Mucosa of rectum (tissue), 2 donors: ENCODE data around the gene ANO7.

ENCODE experiments used
- H3K27ac ChIP-seq, 2 donors: one replicate each; pipeline ENCODE4 v1.7.0; 2013; ENCODE audit warnings: inconsistent platforms in 2 of 2, low read depth in 2 of 2, low read length in 2 of 2
- H3K27me3 ChIP-seq, 2 donors: one replicate each; pipeline ENCODE4 v1.7.0; 2013; ENCODE audit warnings: low read length in 2 of 2; ENCODE audit not compliant: control insufficient read depth in 2 of 2, insufficient read depth in 2 of 2
- H3K36me3 ChIP-seq, 2 donors: one replicate each; pipeline ENCODE4 v1.7.0; 2013; ENCODE audit warnings: low read length in 2 of 2; ENCODE audit not compliant: control insufficient read depth in 2 of 2, insufficient read depth in 2 of 2
- H3K4me1 ChIP-seq, 2 donors: one replicate each; pipeline ENCODE4 v1.7.0; 2013; ENCODE audit warnings: low read length in 2 of 2, mild to moderate bottlenecking in 1 of 2; ENCODE audit not compliant: control insufficient read depth in 2 of 2, insufficient read depth in 2 of 2
- H3K4me3 ChIP-seq, 2 donors: one replicate each; pipeline ENCODE4 v1.7.0; 2013; ENCODE audit warnings: low read length in 2 of 2
- H3K9ac ChIP-seq, 2 donors: one replicate each; pipeline ENCODE4 v1.7.0; 2013; ENCODE audit warnings: low read length in 2 of 2, low read depth in 1 of 2, mild to moderate bottlenecking in 1 of 2
- H3K9me3 ChIP-seq, 2 donors: one replicate each; pipeline ENCODE4 v1.7.0; 2013; ENCODE audit warnings: low read length in 2 of 2; ENCODE audit not compliant: control insufficient read depth in 2 of 2
- donor health status: healthy.
- donor health status: Normal muscosa, but diverticular disease.

ANO7 gene

DNA sequence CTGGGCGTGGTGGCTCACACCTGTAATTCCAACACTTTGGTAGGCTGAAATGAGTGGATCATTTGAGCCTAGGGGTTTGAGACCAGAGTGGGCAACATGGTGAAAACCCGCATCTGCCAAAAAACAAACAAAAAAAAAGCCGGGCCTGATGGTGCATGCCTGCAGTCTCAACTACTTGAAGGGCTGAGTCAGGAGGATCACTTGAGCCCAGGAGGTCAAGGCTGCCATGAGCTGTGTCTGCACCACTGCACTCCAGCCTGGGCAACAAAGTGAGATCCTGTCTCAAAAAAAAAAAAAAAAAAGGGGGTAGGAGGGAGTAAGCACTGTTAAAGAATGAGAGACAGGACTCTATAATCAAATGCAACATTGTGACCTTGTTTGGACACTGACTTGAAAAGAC lies 72.4 kb downstream of the ANO7 start:
- H3K9me3 ChIP-seq = no peaks in the 10 kb centered on the region
- H3K9ac ChIP-seq = no peak overlapping the region
- H3K4me1 ChIP-seq = no peaks in the 10 kb centered on the region
- H3K27ac ChIP-seq = no peak overlapping the region
- no peak overlapping the region for H3K4me3 ChIP-seq
- peaks cover 64 to 78% of the 10 kb centered on the region in 2 donors for H3K36me3 ChIP-seq
- H3K27me3 ChIP-seq = no peaks in the 10 kb centered on the region

DNA sequence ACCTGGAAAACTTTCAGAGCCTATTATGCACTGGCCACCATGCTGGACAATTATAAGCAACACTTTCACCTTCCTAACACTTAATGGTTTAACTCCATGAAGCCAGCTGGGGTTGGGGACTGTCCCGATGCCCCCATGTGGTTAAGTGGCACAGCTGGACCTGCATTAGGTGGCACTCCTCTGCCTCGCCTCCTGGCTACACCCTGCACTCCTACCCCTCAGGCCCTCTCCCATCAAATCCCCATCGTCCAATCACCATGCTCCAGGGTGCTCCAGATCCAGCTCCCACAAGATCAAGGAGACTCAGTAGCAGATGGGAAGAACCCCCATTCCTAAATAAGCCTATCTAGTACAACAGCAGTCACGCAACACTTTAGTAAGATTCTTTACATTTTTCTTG lies 73.2 kb downstream of the ANO7 start:
- no peak overlapping the region for H3K27ac ChIP-seq
- H3K4me3 ChIP-seq = no peak overlapping the region
- peaks cover 62 to 78% of the 10 kb centered on the region in 2 donors for H3K36me3 ChIP-seq
- no peak overlapping the region for H3K9ac ChIP-seq
- no peaks in the 10 kb centered on the region for H3K27me3 ChIP-seq
- no peaks in the 10 kb centered on the region for H3K4me1 ChIP-seq
- H3K9me3 ChIP-seq = no peaks in the 10 kb centered on the region

GRCh38 chr2:241263061-241263460 lies 74.6 kb downstream of the ANO7 start:
- Histone ChIP-seq H3K9me3 (no peaks in the 10 kb centered on the region), H3K27ac (no peak overlapping the region), H3K27me3 (no peaks in the 10 kb centered on the region), H3K36me3 (peaks cover 68 to 79% of the 10 kb centered on the region in 2 donors), H3K4me3 (no peak overlapping the region), H3K4me1 (no peaks in the 10 kb centered on the region), H3K9ac (no peak overlapping the region)

- peaks cover 67 to 71% of the 10 kb centered on the region in 2 donors for H3K36me3 ChIP-seq
- H3K4me3 ChIP-seq = no peak overlapping the region
- H3K4me1 ChIP-seq = peaks cover 7 to 8% of the 10 kb centered on the region in 2 donors
- H3K9ac ChIP-seq = no peak overlapping the region
- H3K27ac ChIP-seq = no peak overlapping the region
- no peaks in the 10 kb centered on the region for H3K9me3 ChIP-seq
- H3K27me3 ChIP-seq = no peaks in the 10 kb centered on the region
Observed at GRCh38 chr2:241265506-241265905, 77.0 kb downstream of the ANO7 start.

DNA sequence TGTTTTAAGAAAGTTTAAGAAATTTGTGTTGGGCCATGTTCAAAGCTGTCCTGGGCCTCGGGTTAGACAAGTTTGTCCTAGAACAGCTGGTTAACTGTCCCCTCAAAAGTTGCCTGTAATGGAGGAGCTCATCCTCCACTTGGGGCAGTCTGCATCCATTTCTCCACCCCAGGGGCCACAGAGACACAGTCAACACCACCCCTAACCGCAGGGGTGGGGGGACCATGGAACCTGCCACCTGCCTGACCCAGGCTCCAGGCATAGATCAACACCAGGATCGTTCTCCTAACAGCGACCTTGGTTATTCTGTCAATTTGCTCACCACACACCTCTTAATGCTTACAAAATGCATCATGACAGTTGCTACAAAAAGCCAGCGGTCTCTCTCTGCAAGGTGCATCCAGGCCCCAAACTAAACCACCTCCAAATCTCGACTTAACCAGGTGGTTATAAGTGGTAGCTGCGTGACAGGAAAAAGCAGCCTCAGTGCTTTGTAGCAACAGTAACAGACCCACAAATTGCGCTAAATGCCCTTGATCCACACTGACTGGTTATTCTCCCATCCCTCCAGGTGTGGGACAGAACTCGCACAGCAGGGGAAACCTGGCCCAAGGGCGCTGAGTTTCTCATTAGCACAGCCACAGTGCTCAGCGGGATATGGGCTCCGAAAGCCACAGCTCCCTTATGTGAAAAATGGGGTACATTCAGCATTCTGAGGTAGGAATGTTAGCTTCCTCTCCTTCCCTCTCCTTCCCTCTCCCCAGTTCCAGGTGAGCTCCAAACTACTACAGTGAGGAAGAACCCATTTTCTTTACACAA lies 79.0 kb downstream of the ANO7 start:
- peaks cover 14 to 22% of the 10 kb centered on the region in 2 donors for H3K4me1 ChIP-seq
- no peaks in the 10 kb centered on the region for H3K27me3 ChIP-seq
- no peak overlapping the region for H3K27ac ChIP-seq
- no peak overlapping the region for H3K4me3 ChIP-seq
- H3K9me3 ChIP-seq = no peaks in the 10 kb centered on the region
- H3K36me3 ChIP-seq = peaks cover 48 to 55% of the 10 kb centered on the region in 2 donors
- no peak overlapping the region for H3K9ac ChIP-seq

DNA sequence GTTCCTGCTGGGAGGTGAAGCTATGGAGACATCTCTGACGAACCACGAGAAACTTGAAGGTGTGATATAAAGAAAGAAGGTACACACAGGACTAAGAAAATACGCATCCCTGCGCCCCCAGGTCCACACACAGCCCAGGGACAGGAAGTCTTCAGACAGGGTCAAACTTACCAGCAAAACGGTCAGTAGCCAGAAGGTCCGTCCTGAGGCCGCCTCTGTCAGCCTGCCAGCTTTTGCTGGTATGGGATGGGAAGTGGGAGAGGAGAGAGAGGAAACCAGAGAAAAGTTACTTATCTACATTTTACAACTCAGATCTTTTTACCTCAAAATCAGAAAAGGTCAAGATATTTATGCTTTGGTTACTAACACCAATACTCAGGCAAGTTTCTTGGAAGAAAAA lies 79.8 kb downstream of the ANO7 start:
- Histone ChIP-seq H3K27me3 (no peaks in the 10 kb centered on the region), H3K9me3 (no peaks in the 10 kb centered on the region), H3K9ac (no peak overlapping the region), H3K4me3 (no peak overlapping the region), H3K27ac (no peak overlapping the region), H3K36me3 (peaks cover 39 to 47% of the 10 kb centered on the region in 2 donors), H3K4me1 (peaks cover 18 to 25% of the 10 kb centered on the region in 2 donors)

DNA sequence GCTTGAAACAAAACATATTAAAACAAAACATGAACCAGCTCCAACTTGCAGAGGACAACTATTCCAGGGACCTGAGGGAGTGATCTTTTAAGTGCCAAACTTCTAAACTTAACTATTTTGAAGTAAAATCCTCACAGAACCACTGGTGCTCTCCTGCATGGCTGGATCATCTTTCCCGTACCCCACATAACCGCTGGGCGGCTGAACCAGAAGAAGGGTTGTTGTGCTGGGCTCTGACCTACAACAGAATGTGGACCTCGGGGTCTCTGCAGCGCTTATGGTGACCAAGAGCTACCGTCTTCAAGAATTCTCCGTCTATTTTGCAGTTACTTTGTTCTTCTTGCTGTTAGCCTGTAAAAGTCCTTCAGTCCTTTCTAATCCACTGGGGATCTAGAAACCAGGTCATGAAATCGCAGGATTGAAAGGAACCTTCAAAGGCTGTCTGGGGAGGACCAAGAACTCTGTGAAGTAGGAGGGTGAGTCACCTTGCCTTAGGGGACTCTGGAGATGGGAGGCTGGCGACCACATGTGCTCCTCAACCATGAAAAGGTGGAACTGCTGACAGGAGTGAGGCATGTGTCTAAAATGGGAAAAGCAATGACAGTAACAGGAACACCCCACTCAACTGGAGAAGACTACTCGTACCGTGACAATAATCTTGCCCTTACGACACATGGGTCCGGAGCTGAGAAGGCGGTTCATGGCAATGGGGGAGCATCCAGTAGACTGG lies 80.4 kb downstream of the ANO7 start:
- Histone ChIP-seq H3K9ac (no peak overlapping the region), H3K36me3 (peaks cover 34 to 42% of the 10 kb centered on the region in 2 donors), H3K9me3 (no peaks in the 10 kb centered on the region), H3K27ac (no peak overlapping the region), H3K4me1 (peaks cover 20 to 25% of the 10 kb centered on the region in 2 donors), H3K4me3 (no peak overlapping the region), H3K27me3 (no peaks in the 10 kb centered on the region)

DNA sequence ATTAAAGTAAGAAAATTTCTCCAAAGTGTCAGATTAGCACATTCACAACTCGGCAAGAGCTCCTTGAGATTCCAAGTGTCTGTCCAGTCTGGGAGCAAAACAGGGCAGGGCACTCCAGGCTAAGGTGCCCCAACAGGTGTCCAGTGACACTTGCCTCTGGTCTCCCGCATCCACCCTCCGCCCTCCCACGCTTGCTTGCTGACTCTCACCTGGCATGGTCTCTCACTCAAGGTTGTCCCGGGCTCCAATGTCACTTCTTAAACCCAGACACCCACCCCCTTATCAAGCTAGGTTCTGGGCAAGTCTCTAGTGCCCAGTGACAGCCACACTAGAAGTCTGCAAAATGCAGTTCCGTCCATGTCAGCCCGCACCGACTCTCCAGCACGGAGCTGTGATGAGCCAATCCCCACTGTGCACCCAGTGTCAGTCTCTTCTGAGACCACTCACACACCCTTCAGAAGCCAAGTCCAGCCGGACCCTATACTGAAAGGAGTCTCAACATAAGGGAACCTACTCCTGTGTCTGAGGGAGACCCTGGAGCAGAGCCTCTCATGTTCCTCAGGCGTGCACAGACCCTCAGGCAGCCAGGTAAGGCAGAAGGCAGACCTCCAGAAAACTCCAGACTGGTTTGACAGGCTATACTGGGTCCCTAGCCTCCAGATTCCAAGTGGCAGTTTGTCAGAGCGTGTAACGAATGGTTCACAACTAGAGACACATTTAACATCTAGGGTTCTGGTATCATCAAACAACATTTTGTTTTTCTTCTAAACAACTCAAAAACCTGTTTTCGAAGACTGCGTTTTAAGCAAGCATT lies 81.4 kb downstream of the ANO7 start:
- Histone ChIP-seq H3K27ac (no peak overlapping the region), H3K9ac (peak overlapping the region in 1 of 2 donors; percentile 14)

DNA sequence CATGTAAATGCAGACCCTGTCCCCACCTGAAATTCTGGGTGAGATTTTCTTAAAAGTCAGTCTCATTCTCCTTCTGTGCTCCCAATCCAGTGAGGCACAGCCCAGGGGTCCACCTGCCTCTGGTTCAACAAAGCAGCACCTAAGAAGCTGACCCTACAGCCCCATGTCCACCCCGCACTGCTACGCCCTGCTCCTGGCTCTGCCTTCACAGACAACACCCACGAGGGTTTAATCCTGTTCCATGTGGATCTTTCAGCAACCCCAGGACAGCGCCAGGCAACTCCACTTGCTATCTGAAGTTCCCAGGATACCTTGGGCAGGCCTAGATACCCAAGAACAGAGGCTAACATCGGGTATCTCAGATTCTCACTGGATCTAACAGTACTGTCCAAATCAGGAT lies 82.1 kb downstream of the ANO7 start:
- peak overlapping the region in 1 of 2 donors; percentile 13 for H3K9ac ChIP-seq
- H3K4me3 ChIP-seq = peak overlapping the region; percentile 0 to 89
- H3K27me3 ChIP-seq = no peaks in the 10 kb centered on the region
- H3K4me1 ChIP-seq = peaks cover 20 to 25% of the 10 kb centered on the region in 2 donors
- no peaks in the 10 kb centered on the region for H3K9me3 ChIP-seq
- peaks cover 23 to 32% of the 10 kb centered on the region in 2 donors for H3K36me3 ChIP-seq
- no peak overlapping the region for H3K27ac ChIP-seq

More for the DNA sequence above, 81.4 kb downstream of the ANO7 start:
- Histone ChIP-seq H3K27me3 (no peaks in the 10 kb centered on the region), H3K4me1 (peaks cover 20 to 25% of the 10 kb centered on the region in 2 donors), H3K4me3 (peak overlapping the region in 1 of 2 donors; percentile 48), H3K9me3 (no peaks in the 10 kb centered on the region), H3K36me3 (peaks cover 27 to 36% of the 10 kb centered on the region in 2 donors)
